ENCODE measurements around the gene TMEM132E. TPM values are rescaled to one million over a fixed set of nuclear protein-coding genes. Genes with fewer than 3 reads are reported as not detected.

The TMEM132E gene
- total RNA-seq, 1 donor from 2014 or later = not detected

DNA sequence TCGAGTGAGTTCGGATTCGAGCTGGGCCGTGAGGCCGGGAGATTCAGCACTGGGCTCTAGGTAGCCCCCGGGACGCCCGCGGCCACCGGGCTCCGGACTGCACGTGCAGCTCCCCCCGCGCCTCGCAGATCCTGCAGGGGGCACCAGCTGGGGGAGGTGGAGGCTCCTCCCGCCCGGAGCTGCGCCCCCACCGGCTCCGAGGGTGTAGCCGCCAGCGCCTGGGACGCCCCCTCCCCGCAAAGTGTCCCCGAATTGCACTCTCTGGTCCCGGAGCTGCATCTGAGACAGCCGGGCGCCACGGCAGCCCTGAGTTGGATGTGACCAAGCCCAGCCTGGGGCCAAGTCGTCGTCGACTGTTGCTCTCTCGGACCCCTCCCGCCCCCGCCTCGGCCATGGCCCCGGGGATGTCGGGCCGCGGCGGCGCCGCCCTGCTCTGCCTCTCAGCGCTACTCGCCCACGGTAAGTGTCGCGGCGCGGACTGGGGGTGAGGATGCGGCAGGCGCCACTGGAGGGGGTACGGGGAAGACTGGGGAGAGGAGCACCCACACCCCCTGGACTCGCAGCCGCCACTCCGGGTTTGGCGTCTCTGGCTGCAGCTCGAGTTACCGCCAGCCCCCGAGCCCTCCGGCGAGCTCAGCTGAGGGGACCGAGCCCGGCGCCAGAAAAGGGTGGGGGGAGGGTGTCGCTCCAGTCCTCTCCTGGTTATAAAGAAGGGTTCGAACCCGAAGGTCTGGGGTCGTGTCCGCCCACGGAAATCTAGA lies 1.5 kb downstream of the TMEM132E start:
- no peak overlapping the region for H3K27ac Mint-ChIP-seq (ENCODE audit: unreplicated experiment)
- H3K4me1 Mint-ChIP-seq (ENCODE audit: unreplicated experiment) = peaks cover 16% of the 10 kb centered on the region
- peaks cover 77% of the 10 kb centered on the region for H3K27me3 Mint-ChIP-seq (ENCODE audit: unreplicated experiment)
- H3K9me3 Mint-ChIP-seq (ENCODE audit: unreplicated experiment) = no peaks in the 10 kb centered on the region
- H3K4me3 Mint-ChIP-seq (ENCODE audit: unreplicated experiment) = peak overlapping the region; percentile 53
- no peaks in the 10 kb centered on the region for H3K36me3 Mint-ChIP-seq (ENCODE audit: unreplicated experiment)
- no peak for DNase-seq (ENCODE audit: extremely low spot score, unreplicated experiment)
- no peak for TF ChIP-seq CTCF (IDR thresholded peaks at IDR 0.05)

GRCh38 chr17:34581446-34582184 lies 2.2 kb downstream of the TMEM132E start:
- H3K9me3 Mint-ChIP-seq (ENCODE audit: unreplicated experiment) = no peaks in the 10 kb centered on the region
- H3K4me3 Mint-ChIP-seq (ENCODE audit: unreplicated experiment) = no peak overlapping the region
- no peaks in the 10 kb centered on the region for H3K36me3 Mint-ChIP-seq (ENCODE audit: unreplicated experiment)
- H3K27me3 Mint-ChIP-seq (ENCODE audit: unreplicated experiment) = peaks cover 85% of the 10 kb centered on the region
- H3K4me1 Mint-ChIP-seq (ENCODE audit: unreplicated experiment) = peaks cover 16% of the 10 kb centered on the region
- no peak for TF ChIP-seq CTCF (IDR thresholded peaks at IDR 0.05)
- no peak for DNase-seq (ENCODE audit: extremely low spot score, unreplicated experiment)
- H3K27ac Mint-ChIP-seq (ENCODE audit: unreplicated experiment) = no peak overlapping the region

DNA sequence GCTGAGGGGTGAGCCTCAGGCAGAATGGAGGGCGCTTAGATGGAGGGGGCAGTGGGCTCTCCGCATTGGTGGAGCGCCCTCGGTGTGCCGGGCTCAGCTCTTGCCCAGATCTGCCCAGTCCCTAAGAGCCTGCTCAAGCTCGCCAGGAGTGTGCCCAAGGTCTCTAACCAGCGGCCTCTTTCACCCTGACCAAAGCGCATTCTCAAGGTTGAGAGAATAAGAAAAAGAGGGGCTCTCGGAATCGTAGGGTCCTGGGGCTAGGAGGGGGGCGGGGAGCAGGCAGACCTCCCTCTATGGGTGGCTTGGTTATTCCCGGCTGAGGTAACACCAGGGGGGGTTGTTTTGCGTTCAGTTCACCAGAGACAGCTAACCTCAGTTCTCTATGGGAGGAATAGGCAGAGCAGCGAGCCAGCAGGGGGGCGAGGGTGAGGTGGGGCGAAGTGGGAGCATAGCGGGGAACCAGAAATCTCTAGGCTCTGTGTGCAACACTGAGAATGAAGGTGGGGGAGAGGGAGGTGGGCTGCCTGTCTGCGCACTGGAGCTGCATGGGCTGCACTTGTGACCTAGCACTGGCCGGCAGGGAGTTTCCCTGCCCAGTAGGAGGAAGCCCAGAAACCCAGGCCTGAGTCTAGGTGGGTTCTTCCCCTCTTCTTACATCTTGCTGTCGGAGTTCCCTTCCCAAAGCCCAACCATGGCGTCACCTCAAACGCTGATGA lies 3.0 kb downstream of the TMEM132E start:
- Mint-ChIP-seq H3K27ac (ENCODE audit: unreplicated experiment) (no peak overlapping the region), H3K9me3 (ENCODE audit: unreplicated experiment) (no peaks in the 10 kb centered on the region), H3K4me3 (ENCODE audit: unreplicated experiment) (no peak overlapping the region), H3K4me1 (ENCODE audit: unreplicated experiment) (peaks cover 16% of the 10 kb centered on the region), H3K27me3 (ENCODE audit: unreplicated experiment) (peaks cover 79% of the 10 kb centered on the region), H3K36me3 (ENCODE audit: unreplicated experiment) (no peaks in the 10 kb centered on the region)
- DNase-seq (ENCODE audit: extremely low spot score, unreplicated experiment) = no peak
- no peak for TF ChIP-seq CTCF (IDR thresholded peaks at IDR 0.05)

GRCh38 chr17:34582901-34583245 lies 3.5 kb downstream of the TMEM132E start:
- no peak for DNase-seq (ENCODE audit: extremely low spot score, unreplicated experiment)
- TF ChIP-seq CTCF (IDR thresholded peaks at IDR 0.05) = no peak
- Mint-ChIP-seq H3K27me3 (ENCODE audit: unreplicated experiment) (peaks cover 77% of the 10 kb centered on the region), H3K9me3 (ENCODE audit: unreplicated experiment) (no peaks in the 10 kb centered on the region), H3K4me3 (ENCODE audit: unreplicated experiment) (no peak overlapping the region), H3K36me3 (ENCODE audit: unreplicated experiment) (no peaks in the 10 kb centered on the region), H3K27ac (ENCODE audit: unreplicated experiment) (no peak overlapping the region), H3K4me1 (ENCODE audit: unreplicated experiment) (peaks cover 16% of the 10 kb centered on the region)
